ENCODE data around the gene TTLL11.

- TF ChIP-seq YY1 (IDR thresholded peaks at IDR 0.05; ENCODE audit: low read depth) (no peak), JUND (IDR thresholded peaks at IDR 0.05) (no peak), CTCF (IDR thresholded peaks at IDR 0.05) (no peak), EP300 (IDR thresholded peaks at IDR 0.05; ENCODE audit: borderline replicate concordance in 1 of 2, low read depth in 1 of 2, low read length in 1 of 2) (no peak), REST (IDR thresholded peaks at IDR 0.05; ENCODE audit: low read depth, low read length) (no peak)
- TF ChIP-seq, protein P1, sequence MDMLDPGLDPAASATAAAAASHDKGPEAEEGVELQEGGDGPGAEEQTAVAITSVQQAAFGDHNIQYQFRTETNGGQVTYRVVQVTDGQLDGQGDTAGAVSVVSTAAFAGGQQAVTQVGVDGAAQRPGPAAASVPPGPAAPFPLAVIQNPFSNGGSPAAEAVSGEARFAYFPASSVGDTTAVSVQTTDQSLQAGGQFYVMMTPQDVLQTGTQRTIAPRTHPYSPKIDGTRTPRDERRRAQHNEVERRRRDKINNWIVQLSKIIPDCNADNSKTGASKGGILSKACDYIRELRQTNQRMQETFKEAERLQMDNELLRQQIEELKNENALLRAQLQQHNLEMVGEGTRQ (IDR thresholded peaks at IDR 0.05; ENCODE audit: borderline replicate concordance, low read depth, low read length): no peak
Measured at GRCh38 chr9:121960665-121961064, 132.4 kb downstream of the TTLL11 start.

Measured in SK-N-SH (cell line).